Liver (tissue), 3 donors: ENCODE results near the gene ILRUN.
"Not testable (repeated sequence)": the region's sequence is repeated elsewhere in the genome, so short reads cannot be mapped to it uniquely, and the experiment has no call there.

Experiments
- CTCF ChIP-seq: fragments of 150-350 bp; IDR thresholded peaks from 2 replicates; pipeline ENCODE4 v1.5.1; 2017; ENCODE audit warnings: improper control_type of control experiment, low read depth, low read length; ENCODE audit not compliant: missing input control
- FOXA1 ChIP-seq: IDR thresholded peaks from 2 replicates; pipeline ENCODE4 v1.6.1; 2016; ENCODE audit warnings: antibody characterized with exemption
- MAX ChIP-seq: IDR thresholded peaks from 2 replicates; pipeline ENCODE4 v1.6.1; 2016; ENCODE audit warnings: antibody characterized with exemption
- RAD21 ChIP-seq, 2 donors: IDR thresholded peaks; 2 replicates each; pipeline ENCODE4 v1.6.1; 2016; ENCODE audit warnings: antibody characterized with exemption in 2 of 2, mild to moderate bottlenecking in 2 of 2
- REST ChIP-seq: IDR thresholded peaks from 2 replicates; pipeline ENCODE4 v1.6.1; 2016; ENCODE audit warnings: antibody characterized with exemption, mild to moderate bottlenecking
- donor health status: healthy.
- donor health status: healthy.

- TF ChIP-seq CTCF; FOXA1; RAD21 (IDR thresholded peaks at IDR 0.05); REST; MAX: not testable (repeated sequence)
These were observed 40.6 kb downstream of the ILRUN start for GRCh38 chr6:34655876-34656377.
